DMS 273 treated with DMSO at 0.1 percent for 48 hours (cell line): ENCODE data around the gene ANKS6.

Source experiments
- DNase-seq: peaks from one replicate; lab custom pipeline; 2025; lab: John Stamatoyannopoulos, UW

ANKS6 gene

DNA sequence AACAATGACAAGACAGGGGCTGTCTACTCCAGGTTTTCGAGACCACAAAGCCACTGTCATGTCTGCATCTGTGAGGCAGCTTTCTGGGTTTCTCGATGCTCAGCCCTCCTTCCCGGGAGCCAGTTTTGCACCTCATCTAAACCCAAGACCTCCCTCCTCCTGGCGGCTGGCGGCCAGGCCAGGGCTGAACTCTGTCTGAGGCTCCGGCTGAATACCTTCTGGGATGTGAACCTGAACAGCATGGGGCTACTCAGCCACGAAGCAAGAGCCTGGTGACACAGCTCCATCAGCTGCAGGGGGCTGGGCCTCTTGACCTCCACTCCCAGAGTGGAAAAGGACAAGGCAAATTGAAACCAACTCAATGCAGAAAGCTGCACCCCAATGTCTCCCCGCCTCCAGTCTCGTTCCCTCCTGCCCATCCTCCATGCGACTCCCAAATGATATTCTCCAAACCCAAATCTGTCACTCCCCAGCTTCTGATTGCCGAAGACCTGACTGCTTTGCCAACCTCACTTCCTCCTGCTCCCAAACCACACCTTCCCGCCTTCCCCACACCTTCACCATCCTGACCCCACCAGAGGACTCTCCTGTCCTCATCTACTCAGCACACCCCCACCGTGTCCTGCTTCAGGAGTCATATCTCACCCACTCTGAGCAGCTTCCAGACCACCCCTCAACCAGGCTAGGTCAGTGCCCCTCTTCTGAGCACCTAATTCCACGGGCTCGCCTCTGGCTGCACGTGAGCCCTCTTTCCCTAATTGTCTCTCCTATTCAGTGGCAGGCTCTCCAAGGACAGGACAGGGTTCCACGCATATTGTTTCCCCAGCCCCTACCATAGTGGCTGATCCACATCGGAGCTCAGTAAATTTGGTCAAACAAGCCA is 4.5 kb downstream of the ANKS6 start:
- no peak for DNase-seq

DNA sequence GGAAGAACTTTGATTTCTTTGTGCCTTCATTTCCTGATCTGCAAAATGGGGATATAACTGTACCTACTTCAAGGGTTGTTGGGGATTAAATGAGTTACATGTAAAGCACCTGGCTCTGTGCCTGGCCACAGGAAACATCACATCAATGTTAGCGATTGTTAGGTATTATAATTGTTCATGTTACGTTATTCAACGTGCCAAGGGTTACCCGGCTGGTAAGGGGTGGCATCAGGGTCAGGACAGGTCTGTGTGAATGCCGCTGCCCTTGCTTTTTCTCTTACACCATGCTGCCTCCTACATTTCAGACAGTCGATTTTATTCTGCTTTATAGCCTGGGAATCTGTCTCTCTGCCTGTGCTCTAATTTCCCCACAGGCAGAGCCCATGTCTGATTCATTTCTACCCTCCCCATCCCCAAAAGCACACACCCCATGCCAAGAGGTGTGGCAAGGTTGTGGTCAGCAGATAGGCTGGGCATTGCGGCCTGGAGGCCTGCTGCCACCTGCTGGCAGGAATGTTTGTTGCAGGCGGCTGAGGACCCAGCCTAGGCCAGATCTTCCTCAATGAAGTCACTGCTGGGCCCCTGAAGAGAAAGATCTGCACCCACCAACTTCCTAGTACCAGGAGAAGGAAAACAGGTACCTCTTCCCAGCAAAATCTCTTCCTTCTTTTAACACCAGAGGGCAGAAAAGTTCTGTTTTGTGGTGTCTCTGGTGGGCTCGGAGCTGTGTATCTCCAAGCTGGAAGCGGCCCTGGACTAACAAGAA is 5.3 kb downstream of the ANKS6 start:
- no peak for DNase-seq

DNA sequence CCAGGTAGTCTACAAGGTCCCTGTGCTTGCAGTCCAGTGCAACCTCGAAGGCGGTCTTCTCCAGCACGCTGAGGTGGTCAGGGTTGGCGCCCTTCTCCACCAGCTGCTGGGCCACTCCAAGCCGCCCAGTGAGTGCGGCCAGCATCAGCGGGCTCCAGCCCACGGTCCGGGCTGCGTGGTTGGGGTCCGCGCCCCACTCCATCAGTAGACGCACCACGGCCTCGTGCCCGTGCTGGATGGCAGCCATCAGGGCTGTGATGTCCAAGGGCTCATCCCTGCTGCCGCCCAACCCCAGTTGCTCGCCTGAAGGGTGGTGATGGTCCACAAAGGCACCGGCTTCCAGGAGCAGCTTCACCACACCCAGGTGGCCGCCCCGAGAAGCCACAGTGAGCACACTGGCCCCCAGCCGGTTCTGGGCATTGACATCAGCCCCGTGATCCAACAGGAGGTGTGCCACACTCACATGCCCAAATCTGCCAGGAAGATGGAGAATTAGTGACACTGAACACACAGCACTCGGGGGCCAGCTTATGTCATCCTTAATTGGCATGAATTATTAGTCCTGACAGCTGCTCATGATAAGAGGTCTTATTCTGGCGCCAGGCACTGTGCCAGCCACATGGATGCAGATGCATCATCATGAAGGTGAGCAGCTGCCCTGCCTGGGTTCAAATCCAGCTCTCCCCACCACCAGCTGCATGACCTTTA is 6.1 kb downstream of the ANKS6 start:
- peak; percentile 45 for DNase-seq

DNA sequence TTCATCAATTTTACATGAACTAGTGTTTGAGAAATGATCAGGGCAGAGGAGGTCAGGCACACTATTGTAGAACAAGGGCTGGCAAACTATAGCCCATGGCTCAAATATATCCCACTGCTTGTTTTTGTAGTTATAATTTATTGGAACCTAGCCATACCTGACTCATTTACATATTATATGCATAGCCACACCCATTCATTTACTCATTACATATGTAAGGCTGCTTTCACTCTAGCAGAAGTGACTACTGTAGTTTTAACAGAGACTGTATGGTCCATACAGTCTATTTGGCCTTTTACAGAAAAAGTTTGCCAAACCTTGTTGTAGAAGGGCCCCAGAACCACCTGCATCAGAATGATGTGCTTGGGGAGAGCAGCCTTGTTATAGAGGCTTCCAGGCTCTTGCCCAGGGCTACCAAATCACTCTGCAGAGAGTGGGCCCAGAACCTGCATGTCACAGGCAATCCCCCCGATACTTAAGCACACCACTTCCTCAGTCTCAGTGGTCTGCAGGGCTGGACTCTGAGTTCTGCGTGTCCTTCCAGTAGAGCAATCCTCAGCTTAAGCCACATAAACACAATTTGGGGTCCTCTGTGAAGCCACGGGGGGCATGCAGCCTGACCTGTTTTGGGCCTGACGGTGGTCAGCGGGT is 6.7 kb downstream of the ANKS6 start:
- DNase-seq, result no peak

DNA sequence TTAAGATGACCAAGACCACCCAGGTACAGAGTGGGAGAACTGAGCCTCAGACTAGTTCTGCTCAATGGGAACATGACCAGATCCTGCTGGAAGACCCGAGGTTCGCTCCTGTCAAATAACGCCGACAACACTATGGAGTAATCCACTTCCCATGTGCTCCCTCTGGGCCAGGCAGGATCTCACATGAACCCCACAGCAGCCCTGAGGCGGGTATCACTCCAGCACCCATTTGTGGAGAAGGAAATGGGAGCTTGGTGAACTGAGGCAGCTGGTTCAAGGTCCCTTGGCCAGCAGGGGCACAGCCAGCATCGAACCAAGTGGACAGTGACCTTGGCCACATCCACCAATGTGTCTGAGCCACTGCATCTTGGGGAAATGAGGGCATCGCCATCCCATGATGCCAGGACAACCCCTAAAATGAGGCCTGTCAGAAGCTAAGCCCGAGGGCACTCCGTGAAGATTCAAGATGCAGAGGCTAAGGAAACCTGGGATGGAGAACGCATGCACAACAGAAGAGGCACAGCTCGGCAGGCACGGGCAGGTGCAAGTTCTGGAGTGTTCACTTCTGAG is 8.5 kb downstream of the ANKS6 start:
- no peak for DNase-seq

DNA sequence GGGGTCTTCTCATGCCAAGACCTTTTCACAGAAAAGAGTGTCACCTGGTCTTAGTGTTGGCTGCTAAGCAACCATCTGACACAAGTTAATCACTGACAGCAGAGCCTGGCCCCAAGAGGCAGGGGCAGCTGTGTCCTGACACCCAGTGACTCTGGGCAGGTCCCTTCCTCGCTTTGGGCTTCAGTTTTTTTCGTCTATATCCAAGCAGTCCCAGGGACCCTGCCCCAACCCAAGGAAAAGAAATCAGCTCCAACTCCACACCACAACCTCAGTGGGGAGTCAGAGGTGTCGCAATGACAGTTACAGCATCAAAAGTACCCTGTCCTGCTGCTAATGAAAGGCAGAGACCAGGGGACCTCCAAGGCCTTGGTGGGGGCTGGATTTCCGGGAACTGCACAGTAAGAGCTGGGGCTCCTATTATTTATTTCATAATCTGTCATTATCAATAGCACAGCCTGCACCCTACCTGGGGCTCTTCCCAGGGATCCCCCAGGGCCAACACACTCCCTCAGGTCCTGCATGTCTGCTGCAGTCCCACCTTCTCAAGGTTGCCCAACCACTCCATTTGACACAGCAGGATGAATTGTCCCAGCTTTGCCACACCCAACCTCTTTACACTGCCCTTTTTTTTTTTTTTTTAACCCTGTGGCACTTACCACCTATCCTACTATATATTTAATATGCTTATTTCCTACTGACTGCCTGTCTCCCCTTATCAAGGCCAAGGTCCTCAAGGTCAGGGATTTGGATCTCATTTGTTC is 9.4 kb downstream of the ANKS6 start:
- no peak for DNase-seq

DNA sequence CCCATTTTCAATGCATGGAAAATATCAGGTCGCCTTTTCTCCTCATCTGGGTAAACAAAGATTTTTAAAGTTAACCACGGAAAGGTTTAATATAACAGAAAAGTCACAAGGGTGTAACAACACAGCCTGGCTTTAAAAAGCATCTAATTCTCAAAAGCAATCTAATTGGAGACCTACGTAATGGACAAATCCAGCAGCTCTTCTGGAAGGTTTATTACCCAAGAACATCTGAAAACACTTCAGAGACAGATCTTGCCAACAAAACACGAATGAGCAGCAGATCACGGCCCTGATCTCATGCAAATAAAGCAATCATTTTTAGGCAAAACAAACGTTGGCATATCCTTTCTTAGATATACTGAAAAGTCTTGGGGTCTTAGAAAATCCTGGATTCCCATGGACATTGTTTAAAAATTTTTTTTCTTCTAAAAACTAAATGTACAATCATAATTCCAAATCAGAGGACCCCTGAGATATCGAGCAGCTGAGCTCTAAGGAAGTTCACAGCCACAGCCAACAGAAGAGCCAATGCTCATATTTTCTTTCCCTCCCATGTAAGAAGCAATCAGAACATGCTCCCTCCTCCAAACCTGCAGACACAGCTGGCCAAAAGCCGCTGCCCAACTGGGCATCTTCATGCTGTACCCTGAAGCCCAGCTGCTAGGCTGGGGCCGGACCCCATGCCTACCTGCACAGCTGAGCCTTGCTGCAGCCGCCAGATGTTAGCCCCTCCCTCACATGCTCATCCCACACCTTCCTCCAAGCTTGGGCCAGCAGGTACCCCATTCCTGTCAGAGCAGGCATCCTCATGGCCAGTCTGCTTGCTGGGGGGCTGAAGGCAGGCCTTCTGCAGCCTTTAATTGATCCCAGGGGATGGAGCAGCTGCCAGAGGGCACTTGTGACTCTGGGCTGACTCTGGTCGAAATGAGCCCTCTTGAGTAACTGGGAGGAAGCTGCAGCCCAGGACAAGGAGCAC is 11.2 kb downstream of the ANKS6 start:
- no peak for DNase-seq

DNA sequence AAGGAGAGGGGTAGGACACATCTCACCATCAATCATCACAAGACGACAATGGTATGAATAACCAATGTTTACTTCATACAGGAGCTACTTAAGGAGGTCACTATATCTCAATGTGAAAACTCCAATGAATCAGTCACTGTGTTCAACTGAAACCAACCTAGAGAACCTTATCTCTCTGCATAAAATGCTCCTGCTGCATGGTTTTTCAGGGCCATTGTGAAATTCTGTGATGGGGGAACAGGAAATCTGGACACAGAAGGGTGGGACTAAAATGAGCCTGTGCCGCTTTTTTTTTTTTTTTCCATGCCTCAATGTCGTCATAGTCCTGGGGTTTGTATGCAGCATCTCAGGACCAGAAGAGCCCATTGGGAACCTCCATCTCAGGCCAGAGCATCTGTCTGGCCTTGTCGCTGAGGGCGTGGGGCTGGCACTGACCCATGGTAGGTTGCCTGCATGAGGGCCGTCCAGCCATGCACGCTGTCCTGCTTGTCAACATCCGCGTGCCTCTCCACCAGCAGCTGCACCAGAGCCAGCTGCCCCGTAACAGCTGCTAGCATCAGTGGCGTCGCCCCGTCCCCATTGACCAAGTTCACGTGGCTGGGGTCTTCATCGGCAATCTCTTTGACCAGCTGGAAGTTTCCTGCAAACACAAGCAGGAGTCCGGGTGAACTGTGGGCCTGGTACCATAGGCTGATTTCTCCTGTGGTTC is 12.7 kb downstream of the ANKS6 start:
- DNase-seq, result no peak

DNA sequence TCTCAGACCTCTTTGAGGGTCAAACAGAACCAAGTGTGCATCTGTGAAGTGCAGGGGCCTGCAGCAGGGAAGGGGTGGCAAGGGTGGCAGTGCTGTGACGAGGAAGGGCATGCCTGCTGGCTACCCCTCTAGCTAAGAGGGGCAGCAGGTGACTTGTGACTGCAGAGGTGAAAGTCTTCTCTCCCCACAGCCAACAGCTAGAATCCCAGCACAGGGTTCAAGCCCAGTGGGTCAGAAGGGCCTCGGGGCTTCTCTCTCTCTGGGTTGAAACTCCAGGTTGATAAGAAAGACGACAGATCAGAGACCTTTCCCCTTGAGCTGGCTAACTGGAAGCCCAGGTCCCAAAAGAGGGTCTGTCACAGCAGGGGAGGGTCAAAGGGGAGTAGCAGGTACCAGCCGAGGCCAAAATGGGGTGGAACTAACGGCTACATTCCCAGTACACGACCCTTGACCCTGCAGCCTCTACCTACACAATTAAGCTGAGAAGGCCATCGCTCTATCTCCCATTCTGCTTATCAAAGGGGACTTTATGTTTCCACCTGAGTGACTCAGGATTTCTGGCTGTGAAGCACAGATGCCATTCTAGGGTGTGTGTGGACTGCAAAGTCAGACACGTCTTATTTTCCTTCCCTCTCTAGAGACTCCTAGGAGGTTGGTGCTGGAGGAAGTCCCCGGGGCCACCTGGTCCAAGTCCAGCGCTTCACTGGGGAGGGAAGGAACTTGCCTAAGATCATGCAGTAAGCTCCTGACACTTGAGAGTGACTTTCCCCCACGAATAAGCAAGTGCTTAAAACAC is 14.6 kb downstream of the ANKS6 start:
- no peak for DNase-seq

DNA sequence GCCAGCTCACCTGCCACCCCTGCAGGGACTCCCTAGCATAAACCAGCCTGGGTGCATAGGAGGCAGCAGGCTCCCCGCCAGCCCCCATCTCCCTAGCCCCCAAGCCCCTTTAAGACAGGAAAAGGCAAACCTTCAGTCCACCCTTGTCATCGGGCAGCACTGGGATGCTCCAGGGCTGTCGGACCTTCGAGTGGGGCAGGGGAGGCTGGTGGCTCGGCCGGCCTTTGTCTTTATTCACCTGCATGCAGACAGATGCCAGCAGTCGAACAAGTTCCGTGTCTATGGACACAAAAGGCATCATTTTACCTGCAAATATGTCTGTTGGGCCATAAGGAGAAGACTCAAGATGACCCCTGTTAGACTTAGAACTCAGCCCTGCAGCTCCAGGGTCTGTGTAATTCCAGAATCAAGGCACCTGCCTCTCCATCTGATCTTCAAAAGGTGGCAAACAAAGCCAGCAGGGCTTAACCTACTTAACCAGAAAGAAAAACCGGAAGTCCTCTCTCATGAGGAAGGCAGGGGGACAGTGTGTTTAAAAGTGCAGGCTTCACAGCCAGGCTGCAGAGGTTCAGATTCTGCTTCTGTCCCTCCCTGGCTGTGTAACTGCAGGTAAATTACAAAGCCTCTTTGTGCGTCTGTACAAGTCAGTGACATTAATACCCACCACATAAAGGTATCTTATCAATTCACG is 16.2 kb downstream of the ANKS6 start:
- DNase-seq, result no peak

DNA sequence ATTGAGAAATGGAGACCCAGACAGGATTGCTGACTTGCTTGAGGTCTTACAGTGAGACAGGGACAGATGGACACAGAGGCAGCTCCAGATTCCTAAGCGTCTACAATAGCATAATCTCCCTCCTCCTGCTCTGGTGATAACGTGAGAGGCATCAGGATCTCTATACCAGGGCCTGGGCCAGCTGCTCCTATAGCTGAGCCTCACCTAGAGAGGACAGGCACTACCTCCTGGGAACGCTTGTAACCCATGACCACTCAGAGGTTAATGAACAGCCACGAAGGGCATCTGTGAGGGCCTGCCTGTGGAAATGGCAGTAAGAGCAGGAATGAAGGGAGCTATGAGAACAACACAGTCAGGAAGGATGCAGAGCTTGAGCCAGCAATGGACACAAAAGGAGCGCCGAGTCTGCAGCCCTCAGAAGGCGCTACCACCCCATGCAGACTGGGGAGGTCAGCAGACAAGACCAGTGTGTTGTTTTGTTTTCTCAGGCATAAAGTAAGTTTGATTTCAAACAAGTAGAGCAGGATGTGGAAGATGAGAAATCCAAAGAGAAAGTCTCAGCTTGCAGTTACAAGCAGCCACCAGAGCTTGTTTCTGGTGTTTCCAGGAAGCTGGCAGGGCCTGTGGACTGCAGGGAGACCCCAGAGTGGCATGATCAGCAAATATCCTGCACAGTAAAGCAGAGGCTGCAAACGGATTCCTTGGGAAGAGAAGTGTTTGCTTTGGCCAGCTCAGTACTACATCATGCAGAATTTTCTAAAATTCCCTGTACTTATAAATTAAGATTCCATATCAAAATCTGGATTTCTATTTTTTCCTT is 17.4 kb downstream of the ANKS6 start:
- no peak for DNase-seq

DNA sequence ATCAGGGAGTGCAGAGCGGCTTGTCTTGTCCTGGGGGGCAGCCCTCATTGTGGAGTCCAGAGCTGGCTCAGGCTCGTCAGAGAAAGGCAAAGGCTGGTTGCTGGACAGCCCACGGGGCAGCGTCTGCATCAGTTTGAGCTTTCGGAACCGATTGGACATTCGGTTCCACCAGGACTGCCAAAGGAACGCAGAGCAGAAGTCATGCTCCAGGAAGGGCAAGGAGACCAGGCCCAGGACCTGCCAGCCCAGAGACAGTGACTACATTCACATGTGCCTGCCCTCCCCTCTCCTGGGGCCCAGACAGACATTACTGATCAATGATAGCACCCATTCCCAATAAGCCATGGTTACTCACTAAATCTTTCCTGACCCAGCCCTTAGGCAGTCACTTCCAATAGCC is 18.1 kb downstream of the ANKS6 start:
- DNase-seq, result no peak

DNA sequence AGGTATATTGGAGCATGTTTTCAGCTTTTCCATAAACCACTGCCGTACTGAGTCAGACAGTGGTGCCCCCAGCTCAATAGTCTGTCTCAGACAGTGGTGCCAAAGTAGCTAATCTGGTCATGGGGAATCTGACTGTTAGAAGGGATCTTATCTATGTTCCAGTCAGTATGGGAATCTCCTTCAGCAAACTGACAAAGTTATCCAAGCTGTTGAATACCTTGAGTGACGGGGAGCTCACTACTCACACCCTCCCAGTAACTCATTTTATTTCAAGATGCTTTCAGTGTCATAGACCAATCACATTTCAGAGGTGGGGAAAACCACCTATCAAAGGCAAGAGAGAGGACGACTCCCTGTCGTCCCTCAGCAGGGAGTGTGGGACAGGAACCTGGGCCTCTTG is 18.7 kb downstream of the ANKS6 start:
- DNase-seq, result no peak

DNA sequence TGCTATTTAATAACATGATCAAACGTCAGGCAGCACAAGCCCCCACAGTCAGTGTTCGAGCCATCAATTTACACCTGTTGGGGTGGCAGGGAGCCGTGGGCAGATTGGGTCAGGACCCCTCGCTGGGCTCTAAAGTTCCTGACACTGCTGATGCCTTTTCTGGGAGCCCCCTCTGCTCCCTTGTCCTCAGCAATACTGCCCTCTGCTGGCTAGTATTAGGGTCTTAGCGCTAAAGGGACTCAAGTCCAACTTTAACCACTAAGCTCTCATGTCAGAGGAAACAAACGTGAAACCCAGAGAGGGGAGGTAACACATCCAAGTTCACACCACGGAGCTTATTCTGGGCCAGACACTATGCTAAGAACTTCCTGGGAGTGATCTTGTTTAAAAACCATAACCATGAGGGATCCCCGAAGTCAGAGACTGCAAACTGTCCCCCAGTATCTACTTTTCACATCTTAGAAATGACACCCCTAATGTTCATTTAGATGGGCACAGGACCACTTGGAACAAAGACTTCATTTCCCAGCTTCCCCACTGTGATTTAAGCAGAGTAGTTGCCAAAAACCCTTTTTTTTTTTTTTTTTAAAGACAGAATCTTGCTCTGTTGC is 20.4 kb downstream of the ANKS6 start:
- peak; percentile 42 for DNase-seq

DNA sequence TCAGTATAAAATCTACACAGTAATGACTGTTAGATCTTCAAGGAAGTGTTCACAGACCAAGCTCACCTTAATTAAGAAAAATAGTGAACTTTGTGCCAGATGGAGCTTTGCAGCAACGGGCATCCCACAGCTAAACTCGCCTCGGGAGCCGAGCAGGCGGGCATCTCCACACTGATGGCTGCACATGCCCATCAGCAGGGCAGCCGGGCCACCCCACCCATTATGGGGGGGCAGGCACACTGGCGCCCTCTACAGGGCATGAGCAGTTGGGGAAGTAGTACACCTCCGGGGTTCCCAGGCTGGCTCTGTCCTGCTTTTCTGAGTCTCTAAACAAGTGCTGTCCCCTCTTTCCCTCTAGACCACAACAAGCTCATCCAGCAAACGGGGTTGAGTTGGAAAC is 21.6 kb downstream of the ANKS6 start:
- DNase-seq, result no peak

DNA sequence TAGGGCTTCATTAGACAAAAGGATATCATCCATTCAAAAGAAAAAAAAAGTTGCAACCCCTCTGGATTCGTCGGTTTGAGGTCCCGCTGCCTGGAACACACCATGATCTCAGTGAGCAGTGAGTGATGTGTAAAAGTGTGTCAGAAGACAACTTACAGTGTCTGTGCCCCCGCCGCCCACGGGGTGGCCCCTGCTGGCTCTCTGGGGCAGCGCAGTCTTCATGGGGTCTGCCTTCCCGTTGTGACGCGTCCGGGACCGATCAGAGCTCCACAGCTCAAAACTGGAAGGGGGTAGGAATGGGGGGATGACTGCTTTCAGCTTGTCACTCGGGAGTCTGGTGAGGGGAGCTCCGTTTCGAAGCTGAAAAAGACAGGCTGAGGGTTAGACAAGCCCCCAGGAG is 22.6 kb downstream of the ANKS6 start:
- no peak for DNase-seq
